AML-193 (cell line): ENCODE results near the gene IL18.
A peak's percentile ranks its signal among the peaks of the same experiment; 100 is the strongest.
"Not testable (repeated sequence)": the region's sequence is repeated elsewhere in the genome, so short reads cannot be mapped to it uniquely, and the experiment has no call there.

Experiments used
- DNase-seq, 2 experiments: peaks; one replicate each; lab custom pipeline; 2025; lab: John Stamatoyannopoulos, UW

IL18 gene

DNA sequence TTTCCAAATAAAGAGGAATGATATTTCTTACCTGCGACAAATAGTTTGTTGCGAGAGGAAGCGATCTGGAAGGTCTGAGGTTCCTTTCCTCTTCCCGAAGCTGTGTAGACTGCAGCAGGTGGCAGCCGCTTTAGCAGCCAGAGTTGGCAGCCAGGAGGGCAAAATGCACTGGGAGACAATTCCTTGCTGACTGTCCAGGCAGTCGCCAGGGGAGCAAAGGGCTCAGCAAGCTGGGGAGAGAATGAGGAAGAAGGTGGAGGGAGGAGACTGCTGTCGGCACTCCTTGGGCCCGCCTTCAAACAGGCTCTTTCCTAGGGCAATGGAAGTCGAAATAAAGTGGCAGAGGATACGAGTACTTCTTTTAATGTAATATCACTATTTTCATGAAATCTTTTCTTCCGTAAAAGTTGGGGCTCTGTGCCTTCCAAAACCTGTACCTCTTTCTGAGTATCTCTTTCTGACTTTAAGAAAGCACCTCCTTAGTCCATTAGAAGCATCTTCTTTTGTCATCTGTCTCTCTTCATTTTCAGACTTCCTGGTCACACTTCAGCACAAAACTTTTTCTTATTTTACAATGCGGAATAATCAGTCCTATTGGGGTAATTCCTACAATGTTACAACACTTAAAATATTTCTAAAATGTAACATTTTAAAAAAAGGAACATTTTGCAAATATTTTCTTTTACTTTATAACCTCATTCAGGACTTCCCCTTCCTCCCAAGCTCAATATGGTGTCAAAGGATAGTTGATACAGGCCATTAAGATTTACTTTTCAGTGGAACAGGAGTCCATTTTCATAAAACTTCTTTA lies at the start of gene IL18:
Gene IL18 (minus strand): TSS at position 220 of the 811 bp plus-strand sequence. CDS start 9,041 bp downstream, outside the sequence.
- DNase-seq = peak; percentile 38 to 64

DNA sequence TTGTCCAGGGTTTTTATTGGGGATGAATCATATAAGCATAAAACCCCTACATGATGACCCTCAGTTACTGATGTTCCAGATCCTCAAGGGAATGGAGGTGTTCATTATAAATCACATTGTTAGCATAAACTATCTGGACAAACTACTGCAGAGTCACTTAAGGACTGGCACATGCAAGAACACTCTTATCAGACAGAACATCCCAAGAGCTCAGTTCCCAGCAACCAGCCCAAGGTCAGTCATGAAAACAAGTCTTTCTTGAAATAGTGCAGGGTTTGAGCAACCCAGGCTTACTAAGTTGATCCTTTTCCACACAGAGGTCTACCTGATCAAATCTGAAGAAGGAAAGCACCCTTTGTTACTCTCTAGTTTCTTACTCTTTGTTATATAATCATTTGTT lies 48.8 kb upstream of the IL18 start:
- no peak for DNase-seq

GRCh38 chr11:112212290-112212689 lies 48.4 kb upstream of the IL18 start:
- DNase-seq = no peak

DNA sequence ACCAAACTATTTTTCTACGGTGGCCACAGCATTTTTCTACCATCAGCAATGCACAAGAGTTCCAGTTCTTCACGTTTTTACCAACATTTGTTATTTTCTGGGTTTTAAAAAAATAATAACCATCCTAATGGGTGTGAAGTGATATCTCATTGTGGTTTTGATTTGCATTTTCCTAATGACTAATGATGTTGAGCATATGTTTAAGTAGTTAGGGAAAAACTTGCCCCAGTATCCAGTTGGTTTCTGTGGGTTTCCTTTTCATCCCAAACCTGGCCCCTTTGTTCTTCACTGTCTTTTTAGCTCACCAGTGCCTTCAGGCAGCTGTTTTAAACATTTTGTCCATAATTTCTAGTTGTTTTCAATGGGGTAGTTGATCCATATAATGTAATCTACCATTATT lies 47.6 kb upstream of the IL18 start:
- no peak for DNase-seq

- no peak for DNase-seq
Observed at GRCh38 chr11:112210890-112211289, 47.0 kb upstream of the IL18 start.

GRCh38 chr11:112206071-112206470 lies 42.2 kb upstream of the IL18 start:
- DNase-seq = no peak

GRCh38 chr11:112200252-112200651 lies 36.4 kb upstream of the IL18 start:
- DNase-seq = peak; percentile 46 to 58

GRCh38 chr11:112199101-112199500 lies 35.2 kb upstream of the IL18 start:
- not testable (repeated sequence) for DNase-seq

- DNase-seq = no peak
Observed at GRCh38 chr11:112196519-112197087, 32.7 kb upstream of the IL18 start.

DNA sequence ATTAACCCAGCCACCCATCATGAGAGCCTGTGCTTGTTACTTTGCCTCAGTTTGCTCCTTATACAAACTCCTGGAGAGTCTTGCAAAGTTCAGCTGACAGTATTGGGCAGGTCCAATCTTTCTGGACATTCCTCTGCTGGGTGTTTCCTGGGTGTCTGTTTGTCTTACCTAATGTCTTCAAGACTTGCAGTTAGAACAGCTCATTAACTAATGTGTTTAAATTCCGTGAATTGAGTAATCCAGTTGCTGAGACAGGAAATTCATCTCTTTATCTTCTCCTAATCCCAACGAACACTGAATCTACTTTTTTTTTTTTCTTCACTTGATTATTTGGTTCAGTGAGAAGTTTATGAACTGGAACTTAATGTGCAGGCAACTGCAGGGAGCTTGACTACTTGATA lies 32.1 kb upstream of the IL18 start:
- DNase-seq = peak; percentile 36 to 53

GRCh38 chr11:112195113-112195512 lies 31.2 kb upstream of the IL18 start:
- peak in 1 of 2 experiments; percentile 4 for DNase-seq

GRCh38 chr11:112186304-112186703 lies 22.4 kb upstream of the IL18 start:
- no peak for DNase-seq

DNA sequence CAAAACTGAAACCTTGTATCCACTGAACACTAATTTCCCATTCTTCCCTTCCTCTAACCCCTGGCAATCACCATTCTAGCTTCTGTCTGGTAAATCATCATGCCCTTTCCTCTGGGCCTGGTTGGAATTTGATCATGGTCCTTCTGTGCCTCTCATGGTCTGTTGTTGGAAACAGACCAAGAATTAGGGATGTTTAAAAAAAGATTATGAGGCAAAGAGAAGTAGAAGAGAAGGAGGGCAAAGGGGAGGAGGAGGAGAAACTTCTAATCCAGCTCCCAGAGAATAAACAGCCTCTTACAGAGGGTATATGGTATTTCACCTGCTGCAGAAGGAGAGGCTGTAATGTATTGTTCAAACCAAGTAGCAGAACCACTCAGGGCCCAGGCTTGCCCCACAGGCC lies 22.0 kb upstream of the IL18 start:
- DNase-seq = no peak

GRCh38 chr11:112182867-112183266 lies 19.0 kb upstream of the IL18 start:
- no peak for DNase-seq

DNA sequence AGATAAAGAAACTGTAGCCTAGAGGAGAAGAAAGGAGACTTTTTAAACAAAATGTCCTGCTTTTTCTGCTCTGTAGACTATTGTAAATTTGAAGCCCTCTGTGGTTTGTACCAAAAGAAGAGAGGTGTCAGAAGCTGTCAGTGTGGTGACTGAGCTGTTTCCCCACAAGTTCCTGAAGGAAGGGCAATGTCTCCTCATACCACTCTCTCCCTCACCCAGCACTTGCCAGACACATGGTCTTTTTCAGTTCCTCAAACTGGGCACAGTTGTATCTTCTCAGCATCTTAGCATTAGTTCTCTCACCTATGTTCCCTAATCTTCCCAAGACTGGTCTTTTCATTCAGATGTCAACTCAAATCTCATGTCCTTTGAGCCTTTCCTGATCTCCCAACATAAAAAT lies 15.7 kb upstream of the IL18 start:
- DNase-seq = peak; percentile 85

- DNase-seq = no peak
Observed at GRCh38 chr11:112178936-112179335, 15.0 kb upstream of the IL18 start.

GRCh38 chr11:112178428-112178827 lies 14.5 kb upstream of the IL18 start:
- DNase-seq = no peak

DNA sequence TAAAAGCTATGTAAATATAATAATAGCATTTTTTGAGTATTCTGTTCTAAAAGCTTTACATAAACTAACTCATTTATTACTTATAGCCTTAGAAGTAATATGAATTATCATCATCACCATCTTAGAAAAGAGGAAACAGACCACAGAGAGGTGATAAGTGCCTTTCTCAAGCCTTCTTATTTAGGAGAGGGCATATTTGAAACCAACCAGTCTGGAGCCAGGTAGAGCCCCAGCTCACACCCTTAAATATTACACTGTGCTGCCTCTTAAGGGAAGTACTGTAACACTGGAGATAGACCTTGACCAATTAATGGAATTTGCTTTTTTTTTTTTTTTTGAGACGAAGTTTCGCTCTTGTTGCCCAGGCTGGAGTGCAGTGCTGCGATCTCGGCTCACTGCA lies 13.7 kb upstream of the IL18 start:
- no peak for DNase-seq

DNA sequence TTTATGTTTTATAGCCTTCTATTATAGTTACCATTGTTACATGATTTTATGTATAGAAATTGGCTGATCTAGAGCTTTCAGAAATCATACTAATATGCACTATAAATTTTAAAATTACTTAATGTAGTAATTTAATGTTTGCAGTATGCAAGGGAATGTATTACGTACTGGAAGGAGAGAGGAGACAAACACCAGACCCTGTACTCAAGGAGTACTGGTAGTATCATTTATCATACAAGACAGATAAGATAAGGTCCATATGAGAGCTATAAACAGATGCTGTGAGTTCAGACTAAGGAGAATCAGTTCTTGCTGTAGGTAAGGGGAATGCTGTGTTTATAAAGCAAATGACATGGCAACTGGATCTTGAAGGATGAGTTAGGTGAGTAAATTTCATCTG lies 12.2 kb upstream of the IL18 start:
- no peak for DNase-seq

DNA sequence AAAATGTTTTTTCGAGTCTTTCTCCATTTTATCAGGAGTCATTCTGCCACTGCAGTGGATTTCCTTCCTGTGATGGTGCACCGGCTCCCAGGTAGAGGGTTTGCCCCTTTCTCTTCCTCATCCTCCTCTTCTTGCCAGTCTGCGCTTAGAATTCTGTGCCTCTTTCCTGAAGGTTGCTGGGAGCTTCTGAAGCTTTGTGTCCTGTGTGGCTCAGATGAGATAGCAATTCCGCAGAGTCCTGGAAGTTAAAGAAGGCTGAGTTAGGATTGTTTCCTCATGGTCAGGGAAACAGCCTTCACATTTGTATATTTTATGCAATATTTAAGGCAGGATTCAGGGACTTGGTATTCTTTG lies 11.7 kb upstream of the IL18 start:
- no peak for DNase-seq

DNA sequence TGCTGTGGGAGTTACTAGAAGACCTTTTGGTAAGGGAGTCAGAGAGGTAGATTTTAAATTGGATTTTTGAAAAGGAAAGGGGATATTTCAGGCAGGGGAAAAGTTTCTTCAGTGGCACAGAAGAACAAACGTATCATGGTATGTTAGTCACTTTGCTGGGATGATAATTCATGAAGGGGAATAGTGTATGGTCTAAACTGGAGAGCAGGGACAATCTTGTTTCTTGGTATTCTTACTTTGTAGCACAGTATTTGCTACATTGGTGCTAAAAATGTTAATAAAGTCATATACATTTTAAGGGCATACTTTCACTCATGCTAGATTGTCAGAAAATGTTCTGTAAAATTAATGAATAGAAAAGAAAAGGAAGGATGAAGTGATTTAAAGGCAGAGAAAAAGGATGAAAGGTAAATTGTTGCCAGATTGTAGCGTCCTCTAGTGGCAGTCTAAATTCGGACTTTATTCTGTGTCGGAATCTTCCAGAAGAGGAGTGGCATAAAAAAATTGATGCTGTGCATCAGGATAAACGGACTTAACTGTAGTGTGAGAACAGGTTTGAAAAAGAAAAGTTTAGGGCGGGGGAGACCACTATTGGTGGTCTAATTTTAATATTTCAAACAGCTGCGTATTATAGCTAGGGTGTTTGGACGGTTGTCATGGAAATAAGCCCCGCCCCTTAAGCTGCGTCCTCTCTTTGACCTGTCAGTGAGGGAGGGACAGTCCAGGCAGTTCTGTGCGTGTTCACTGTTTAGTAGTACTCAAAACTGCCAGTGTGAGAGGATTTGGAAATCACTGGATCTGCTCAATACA lies 11.1 kb upstream of the IL18 start, which contains the start of gene BCO2:
Gene BCO2 (plus strand): TSS at position 724 of the 810 bp plus-strand sequence. CDS start 90 bp downstream, outside the sequence.
- DNase-seq = peak; percentile 17 to 34

- DNase-seq = no peak
Observed at GRCh38 chr11:112173152-112173551, 9.3 kb upstream of the IL18 start.
